Smooth muscle cell (in vitro differentiated cells): ENCODE results near the gene TBC1D22A. TPM values are rescaled to one million over a fixed set of nuclear protein-coding genes. Genes with fewer than 3 reads are reported as not detected.

ENCODE experiments used
- DNase-seq: peaks from one replicate; lab custom pipeline; 2025; ENCODE audit not compliant: unreplicated experiment; lab: John Stamatoyannopoulos, UW
- H2AFZ ChIP-seq: fragments of 200-600 bp; sonication (generic); 2 replicates; pipeline ENCODE4 v1.6.0; 2016; ENCODE audit warnings: antibody characterized with exemption, low read depth, mild to moderate bottlenecking
- H3F3A ChIP-seq: fragments of 200-600 bp; sonication (generic); 2 replicates; pipeline ENCODE4 v1.6.0; 2017; ENCODE audit warnings: antibody characterized with exemption, low read depth
- H3K27ac ChIP-seq: fragments of 200-600 bp; sonication (generic); 2 replicates; pipeline ENCODE4 v1.5.1; 2016; ENCODE audit warnings: low read depth, mild to moderate bottlenecking
- H3K27me3 ChIP-seq: fragments of 200-600 bp; sonication (generic); 2 replicates; pipeline ENCODE4 v1.6.1; 2016; ENCODE audit warnings: low read depth, mild to moderate bottlenecking
- H3K36me3 ChIP-seq: fragments of 200-600 bp; sonication (generic); 2 replicates; pipeline ENCODE4 v1.5.1; 2016; ENCODE audit warnings: low read depth
- H3K4me1 ChIP-seq: fragments of 200-600 bp; sonication (generic); 2 replicates; pipeline ENCODE4 v1.5.1; 2016; ENCODE audit warnings: low read depth
- H3K4me2 ChIP-seq: fragments of 200-600 bp; sonication (generic); 2 replicates; pipeline ENCODE4 v1.6.0; 2016; ENCODE audit warnings: mild to moderate bottlenecking
- H3K4me3 ChIP-seq: fragments of 200-600 bp; sonication (generic); 2 replicates; pipeline ENCODE4 v1.5.1; 2016; ENCODE audit warnings: mild to moderate bottlenecking
- H3K79me2 ChIP-seq: fragments of 200-600 bp; sonication (generic); 2 replicates; pipeline ENCODE4 v1.6.0; 2016; ENCODE audit warnings: low read depth, mild to moderate bottlenecking
- H3K9ac ChIP-seq: fragments of 200-600 bp; sonication (generic); 2 replicates; pipeline ENCODE4 v1.6.0; 2016; ENCODE audit warnings: low read depth
- H3K9me3 ChIP-seq: fragments of 200-600 bp; sonication (generic); replicated peaks from 2 replicates; pipeline ENCODE4 v1.5.1; 2016; ENCODE audit warnings: low read depth
- H4K20me1 ChIP-seq: fragments of 200-600 bp; sonication (generic); 2 replicates; pipeline ENCODE4 v1.6.0; 2016; ENCODE audit warnings: low read depth
- WGBS: methylation state at CpG from one replicate; pipeline ENCODE4 v1.1.7; 2016; ENCODE audit warnings: low lambda C conversion rate; 5-methylcytosine and 5-hydroxymethylcytosine counted together
- polyA plus RNA-seq: library from polyadenylated mRNA; unstranded; fragments of >200 nt; fragmentation: Nextera tagmentation; extraction: Ambion mirVana; gene quantifications from 2 replicates; pipeline ENCODE4 v1.2.1, GENCODE V29; 2016
- total RNA-seq: library from RNA; depleted of rRNA; stranded (reverse); fragments of >200 nt; gene quantifications from 2 replicates; pipeline ENCODE4 v1.2.3, GENCODE V29; 2014
- TF ChIP-seq, protein P1 (sequence below): fragments of 200-600 bp; sonication (generic); IDR thresholded peaks from 2 replicates; pipeline ENCODE4 v1.5.1; 2017; ENCODE audit warnings: borderline replicate concordance, mild to moderate bottlenecking, antibody characterized with exemption; ENCODE audit not compliant: insufficient read depth, poor library complexity, severe bottlenecking

Gene TBC1D22A
- total and polyA plus RNA-seq, 2 experiments from 2014 or later: 12.5 to 14.4 TPM

DNA sequence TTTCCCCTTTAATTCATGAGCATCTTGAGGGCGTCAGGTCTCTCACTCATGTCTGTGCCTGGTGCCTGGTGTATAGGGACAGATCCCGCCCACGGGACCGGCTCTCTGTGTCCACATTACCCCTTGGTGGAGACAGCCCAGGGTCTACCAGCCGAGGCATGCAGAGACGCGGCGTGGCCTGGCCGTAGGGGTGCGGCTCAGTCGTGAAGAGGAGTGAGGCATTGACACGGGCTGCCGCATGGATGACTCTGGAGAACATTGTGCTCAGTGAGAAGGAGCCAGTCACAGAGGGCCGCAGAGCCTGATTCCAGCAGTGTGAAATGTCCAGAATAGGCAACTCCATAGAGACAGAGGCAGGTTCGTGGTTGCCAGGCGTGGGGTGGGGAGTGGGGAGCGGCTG is 209.8 kb downstream of the TBC1D22A start:
- Histone ChIP-seq H3K4me3 (no peak overlapping the region), H3K9me3 (no peaks in the 10 kb centered on the region)
- TF ChIP-seq, protein P1, sequence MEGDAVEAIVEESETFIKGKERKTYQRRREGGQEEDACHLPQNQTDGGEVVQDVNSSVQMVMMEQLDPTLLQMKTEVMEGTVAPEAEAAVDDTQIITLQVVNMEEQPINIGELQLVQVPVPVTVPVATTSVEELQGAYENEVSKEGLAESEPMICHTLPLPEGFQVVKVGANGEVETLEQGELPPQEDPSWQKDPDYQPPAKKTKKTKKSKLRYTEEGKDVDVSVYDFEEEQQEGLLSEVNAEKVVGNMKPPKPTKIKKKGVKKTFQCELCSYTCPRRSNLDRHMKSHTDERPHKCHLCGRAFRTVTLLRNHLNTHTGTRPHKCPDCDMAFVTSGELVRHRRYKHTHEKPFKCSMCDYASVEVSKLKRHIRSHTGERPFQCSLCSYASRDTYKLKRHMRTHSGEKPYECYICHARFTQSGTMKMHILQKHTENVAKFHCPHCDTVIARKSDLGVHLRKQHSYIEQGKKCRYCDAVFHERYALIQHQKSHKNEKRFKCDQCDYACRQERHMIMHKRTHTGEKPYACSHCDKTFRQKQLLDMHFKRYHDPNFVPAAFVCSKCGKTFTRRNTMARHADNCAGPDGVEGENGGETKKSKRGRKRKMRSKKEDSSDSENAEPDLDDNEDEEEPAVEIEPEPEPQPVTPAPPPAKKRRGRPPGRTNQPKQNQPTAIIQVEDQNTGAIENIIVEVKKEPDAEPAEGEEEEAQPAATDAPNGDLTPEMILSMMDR: no peak

DNA sequence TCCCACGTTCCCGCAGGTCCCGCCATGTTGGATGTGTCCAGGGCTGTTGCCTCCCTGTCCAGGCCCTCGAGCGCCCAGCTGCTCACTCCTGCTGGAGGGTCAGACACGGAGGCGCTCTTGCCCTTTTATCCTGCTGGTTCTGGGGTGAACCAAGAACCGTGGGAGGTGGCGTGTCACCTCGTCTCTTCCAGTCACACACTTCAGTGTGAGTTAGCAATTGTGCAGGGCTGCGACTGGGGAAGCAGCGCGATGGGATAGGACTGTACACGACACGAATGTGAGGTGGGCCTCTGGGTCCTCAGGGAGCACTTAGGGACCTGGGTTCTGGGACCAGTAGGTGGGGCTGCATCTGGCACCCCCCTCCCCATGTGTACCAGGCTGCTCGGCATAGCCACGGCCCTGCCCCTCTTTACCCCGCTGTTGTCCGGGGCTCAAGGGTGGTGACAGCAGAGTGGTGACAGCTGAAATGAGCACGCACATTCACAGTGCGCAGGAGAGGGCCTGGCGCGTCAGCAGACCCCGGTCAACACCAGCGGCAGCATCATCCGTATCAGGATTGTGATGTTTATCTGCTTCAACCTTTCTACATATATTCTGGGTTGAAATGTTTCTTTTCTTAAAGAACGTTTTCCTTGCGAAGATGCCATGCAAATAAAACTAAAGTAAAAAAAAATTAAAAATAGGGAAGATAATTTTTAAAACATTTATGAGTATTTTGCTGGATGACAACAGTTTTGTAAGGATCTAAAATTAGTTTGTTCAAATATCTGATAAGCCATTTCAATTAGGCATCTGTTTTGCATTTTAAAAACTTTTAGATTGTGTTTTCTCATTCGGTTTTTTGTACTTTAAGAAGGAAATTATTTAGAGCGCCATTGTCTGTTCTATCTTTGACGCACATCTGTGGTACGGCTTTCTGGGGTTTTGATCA is 210.7 kb downstream of the TBC1D22A start:
- no peak overlapping the region for H3K27ac ChIP-seq
- no peak overlapping the region for H3K4me3 ChIP-seq
- TF ChIP-seq, protein P1: no peak
- peaks cover 46% of the 10 kb centered on the region for H4K20me1 ChIP-seq
- H3K4me2 ChIP-seq: no peak overlapping the region
- 91% methylated on average over 32 of the region's 32 CpGs for WGBS
- H2AFZ ChIP-seq: no peak overlapping the region
- DNase-seq: no peak
- H3K79me2 ChIP-seq: no peaks in the 10 kb centered on the region
- peaks cover 8% of the 10 kb centered on the region for H3K4me1 ChIP-seq
- no peaks in the 10 kb centered on the region for H3K9me3 ChIP-seq
- no peaks in the 10 kb centered on the region for H3F3A ChIP-seq
- no peaks in the 10 kb centered on the region for H3K27me3 ChIP-seq
- H3K36me3 ChIP-seq: no peaks in the 10 kb centered on the region
- no peak overlapping the region for H3K9ac ChIP-seq

More for the DNA sequence above, 209.8 kb downstream of the TBC1D22A start:
- Histone ChIP-seq H3K79me2 (no peaks in the 10 kb centered on the region), H3K27ac (no peak overlapping the region), H3K36me3 (no peaks in the 10 kb centered on the region), H3K9ac (no peak overlapping the region), H2AFZ (no peak overlapping the region), H3K4me1 (peaks cover 8% of the 10 kb centered on the region), H3K4me2 (no peak overlapping the region), H4K20me1 (peaks cover 49% of the 10 kb centered on the region), H3F3A (no peaks in the 10 kb centered on the region), H3K27me3 (no peaks in the 10 kb centered on the region)
- 92% methylated on average over 17 of the region's 17 CpGs for WGBS
- no peak for DNase-seq

DNA sequence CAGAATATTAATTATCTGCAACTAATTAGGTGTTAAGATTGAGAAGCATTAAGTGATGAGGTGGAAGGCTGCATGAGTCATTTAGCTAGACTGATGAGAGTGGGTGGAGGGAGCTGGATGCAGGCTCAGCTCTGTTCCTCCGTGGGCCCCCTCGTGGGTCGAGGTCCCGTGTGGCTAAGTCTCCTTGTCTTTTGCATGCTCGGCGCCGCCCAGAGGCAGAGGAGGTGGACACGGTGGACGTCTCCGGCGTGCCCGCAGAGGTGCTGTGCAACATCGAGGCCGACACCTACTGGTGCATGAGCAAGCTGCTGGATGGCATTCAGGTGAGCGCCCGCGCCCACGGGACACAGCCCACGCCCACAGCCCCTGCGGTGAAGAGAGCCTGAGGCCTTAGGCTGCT is 211.6 kb downstream of the TBC1D22A start:
- 76% methylated on average over 20 of the region's 20 CpGs for WGBS
- H3K4me3 ChIP-seq: no peak overlapping the region
- no peak overlapping the region for H2AFZ ChIP-seq

More for the DNA sequence above, 211.6 kb downstream of the TBC1D22A start:
- H3K79me2 ChIP-seq: no peaks in the 10 kb centered on the region
- H3K9me3 ChIP-seq: no peaks in the 10 kb centered on the region
- no peak overlapping the region for H3K9ac ChIP-seq
- no peak for DNase-seq
- peaks cover 42% of the 10 kb centered on the region for H4K20me1 ChIP-seq
- H3K27me3 ChIP-seq: no peaks in the 10 kb centered on the region
- no peaks in the 10 kb centered on the region for H3K36me3 ChIP-seq
- H3K4me1 ChIP-seq: peaks cover 8% of the 10 kb centered on the region
- no peak overlapping the region for H3K27ac ChIP-seq
- H3F3A ChIP-seq: no peaks in the 10 kb centered on the region
- TF ChIP-seq, protein P1: no peak
- H3K4me2 ChIP-seq: no peak overlapping the region
